ENCODE results near the gene TFAM.

GRCh38 chr10:58384095-58384494 is 1.1 kb upstream of the TFAM start:
- TF ChIP-seq CTCF (conservative IDR thresholded peaks at IDR 0.05; ENCODE audit: low read length) (no peak), EZH2phosphoT487 (IDR thresholded peaks at IDR 0.05; ENCODE audit: borderline replicate concordance, low read depth, low read length) (no peak)

Measured in OCI-LY7 (cell line).